LNCaP clone FGC (cell line): ENCODE measurements around the gene ANK2.
A peak's percentile ranks its signal among the peaks of the same experiment; 100 is the strongest.
"Not testable (repeated sequence)": the region's sequence is repeated elsewhere in the genome, so short reads cannot be mapped to it uniquely, and the experiment has no call there.

Source experiments
- DNase-seq: peaks from one replicate; pipeline ENCODE4 v3.0.0-alpha.2; 2011; ENCODE audit warnings: low read depth
- H3K4me3 ChIP-seq: 2 replicates; pipeline ENCODE4 v1.5.1; 2011; ENCODE audit warnings: mild to moderate bottlenecking, low read depth, low read length, control low read depth
- TF ChIP-seq, protein P1 (sequence below): IDR thresholded peaks from 2 replicates; pipeline ENCODE4 v1.5.1; 2012; ENCODE audit warnings: mild to moderate bottlenecking; ENCODE audit not compliant: control insufficient read depth, insufficient read depth; ENCODE audit errors: extremely low read depth

ANK2 gene

GRCh38 chr4:113059449-113060182, 10.2 kb downstream of the ANK2 start:
- DNase-seq = no peak
- TF ChIP-seq, protein P1, sequence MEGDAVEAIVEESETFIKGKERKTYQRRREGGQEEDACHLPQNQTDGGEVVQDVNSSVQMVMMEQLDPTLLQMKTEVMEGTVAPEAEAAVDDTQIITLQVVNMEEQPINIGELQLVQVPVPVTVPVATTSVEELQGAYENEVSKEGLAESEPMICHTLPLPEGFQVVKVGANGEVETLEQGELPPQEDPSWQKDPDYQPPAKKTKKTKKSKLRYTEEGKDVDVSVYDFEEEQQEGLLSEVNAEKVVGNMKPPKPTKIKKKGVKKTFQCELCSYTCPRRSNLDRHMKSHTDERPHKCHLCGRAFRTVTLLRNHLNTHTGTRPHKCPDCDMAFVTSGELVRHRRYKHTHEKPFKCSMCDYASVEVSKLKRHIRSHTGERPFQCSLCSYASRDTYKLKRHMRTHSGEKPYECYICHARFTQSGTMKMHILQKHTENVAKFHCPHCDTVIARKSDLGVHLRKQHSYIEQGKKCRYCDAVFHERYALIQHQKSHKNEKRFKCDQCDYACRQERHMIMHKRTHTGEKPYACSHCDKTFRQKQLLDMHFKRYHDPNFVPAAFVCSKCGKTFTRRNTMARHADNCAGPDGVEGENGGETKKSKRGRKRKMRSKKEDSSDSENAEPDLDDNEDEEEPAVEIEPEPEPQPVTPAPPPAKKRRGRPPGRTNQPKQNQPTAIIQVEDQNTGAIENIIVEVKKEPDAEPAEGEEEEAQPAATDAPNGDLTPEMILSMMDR = no peak
- H3K4me3 ChIP-seq = no peak overlapping the region

- TF ChIP-seq, protein P1 = no peak
- DNase-seq = no peak
These were observed 11.4 kb downstream of the ANK2 start for GRCh38 chr4:113060853-113061252.

GRCh38 chr4:113064244-113064643, 14.8 kb downstream of the ANK2 start:
- H3K4me3 ChIP-seq = no peak overlapping the region
- peak; percentile 54 for DNase-seq
- TF ChIP-seq, protein P1 = peak; percentile 21; the same call in 1 of the 2 replicates

More at GRCh38 chr4:113060853-113061252, 11.4 kb downstream of the ANK2 start:
- no peak overlapping the region for H3K4me3 ChIP-seq

DNA sequence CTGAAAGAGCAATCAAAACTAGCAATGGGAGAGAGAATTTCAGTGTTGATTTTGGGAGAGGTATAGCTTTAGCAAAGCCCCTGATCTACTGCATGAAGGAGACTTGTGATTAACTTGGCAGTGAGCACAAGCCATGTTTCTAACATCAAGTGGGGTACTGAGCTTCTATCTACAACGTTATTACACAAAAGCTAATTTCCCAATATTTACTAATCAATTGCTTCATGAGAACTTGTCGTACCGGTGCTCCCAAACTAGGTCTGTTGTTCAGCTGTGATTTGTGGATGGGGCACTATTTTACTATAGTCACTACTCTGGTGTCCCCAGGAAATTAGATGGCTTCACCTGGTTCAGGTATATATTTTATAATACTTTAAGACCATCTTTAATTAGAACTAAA, 16.2 kb downstream of the ANK2 start:
- TF ChIP-seq, protein P1 = no peak
- no peak overlapping the region for H3K4me3 ChIP-seq
- no peak for DNase-seq

GRCh38 chr4:113068771-113069170, 19.3 kb downstream of the ANK2 start:
- not testable (repeated sequence) for DNase-seq, H3K4me3 ChIP-seq

- DNase-seq = no peak
- TF ChIP-seq, protein P1 = no peak
- H3K4me3 ChIP-seq = no peak overlapping the region
These were observed 19.9 kb downstream of the ANK2 start for GRCh38 chr4:113069212-113069892.

DNA sequence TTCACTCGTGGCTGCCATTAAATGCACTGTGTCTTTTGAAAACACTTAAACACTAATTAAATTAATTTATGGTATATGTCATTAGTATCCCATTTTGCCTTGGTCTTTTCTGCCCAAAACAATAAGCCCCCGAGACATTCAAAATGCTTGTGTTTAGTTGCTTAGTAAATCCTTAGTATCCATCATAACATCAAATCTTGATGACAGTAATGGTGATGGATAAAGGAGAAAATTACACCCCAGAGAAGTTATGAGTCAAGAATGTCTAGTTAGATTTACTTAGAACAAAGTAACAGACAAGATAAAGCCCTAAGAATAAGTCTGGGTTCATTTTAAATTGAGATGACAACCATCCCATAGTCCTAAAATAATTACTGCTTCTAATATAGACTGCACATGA, 21.3 kb downstream of the ANK2 start:
- DNase-seq = no peak
- TF ChIP-seq, protein P1 = no peak
- no peak overlapping the region for H3K4me3 ChIP-seq
